MM.1S (cell line): ENCODE results near the gene MXI1.
A peak's percentile ranks its signal among the peaks of the same experiment; 100 is the strongest.

Source experiments
- DNase-seq: peaks from one replicate; pipeline ENCODE4 v3.0.0-alpha.2; 2015
- H2AFZ ChIP-seq: fragments of 300-600 bp; sonication (generic); 2 replicates; pipeline ENCODE4 v1.6.0; 2016; ENCODE audit warnings: antibody characterized with exemption, low read length
- H3F3A ChIP-seq: fragments of 300-600 bp; sonication (generic); 2 replicates; pipeline ENCODE4 v1.6.1; 2016; ENCODE audit warnings: mild to moderate bottlenecking, antibody characterized with exemption, low read length, moderate library complexity, mixed read lengths; ENCODE audit not compliant: insufficient read depth
- H3K27ac ChIP-seq: fragments of 300-600 bp; sonication (generic); 2 replicates; pipeline ENCODE4 v1.5.1; 2016; ENCODE audit warnings: mild to moderate bottlenecking, low read length
- H3K27me3 ChIP-seq: fragments of 300-600 bp; sonication (generic); replicated peaks from 2 replicates; pipeline ENCODE4 v1.6.0; 2016; ENCODE audit warnings: low read length; ENCODE audit not compliant: insufficient read depth
- H3K36me3 ChIP-seq: fragments of 300-600 bp; sonication (generic); replicated peaks from 2 replicates; pipeline ENCODE4 v1.6.1; 2016; ENCODE audit warnings: mild to moderate bottlenecking, low read length, mixed read lengths; ENCODE audit not compliant: insufficient read depth
- H3K4me1 ChIP-seq: fragments of 300-600 bp; sonication (generic); 2 replicates; pipeline ENCODE4 v1.6.1; 2016; ENCODE audit warnings: low read length, mixed read lengths
- H3K4me2 ChIP-seq: fragments of 300-600 bp; sonication (generic); 2 replicates; pipeline ENCODE4 v1.6.0; 2016; ENCODE audit warnings: low read depth, low read length
- H3K4me3 ChIP-seq: fragments of 300-600 bp; sonication (generic); 2 replicates; pipeline ENCODE4 v1.5.1; 2016; ENCODE audit warnings: low read length, mixed read lengths
- H3K79me2 ChIP-seq: fragments of 300-600 bp; sonication (generic); 2 replicates; pipeline ENCODE4 v1.6.1; 2016; ENCODE audit warnings: mixed run types, low read length, mixed read lengths
- H3K9ac ChIP-seq: fragments of 300-600 bp; sonication (generic); 2 replicates; pipeline ENCODE4 v1.6.1; 2016; ENCODE audit warnings: low read length, mixed read lengths
- H3K9me2 ChIP-seq: fragments of 300-600 bp; sonication (generic); replicated peaks from 2 replicates; pipeline ENCODE4 v1.6.1; 2016; ENCODE audit warnings: mild to moderate bottlenecking, low read length, mixed read lengths; ENCODE audit not compliant: insufficient read depth
- H3K9me3 ChIP-seq: fragments of 300-600 bp; sonication (generic); replicated peaks from 2 replicates; pipeline ENCODE4 v1.6.1; 2016; ENCODE audit warnings: mild to moderate bottlenecking, low read length, mixed read lengths; ENCODE audit not compliant: insufficient read depth
- H4K20me1 ChIP-seq: fragments of 300-600 bp; sonication (generic); 2 replicates; pipeline ENCODE4 v1.6.1; 2016; ENCODE audit warnings: mild to moderate bottlenecking, low read length, moderate library complexity, mixed read lengths; ENCODE audit not compliant: insufficient read depth
- EZH2 ChIP-seq: fragments of 300-600 bp; sonication (generic); optimal IDR thresholded peaks from 2 replicates; pipeline ENCODE3; 2017; ENCODE audit warnings: low read depth, mild to moderate bottlenecking, antibody characterized with exemption, low read length, mixed read lengths
- EZH2phosphoT487 ChIP-seq: fragments of 300-600 bp; sonication (generic); IDR thresholded peaks from 2 replicates; pipeline ENCODE4 v1.6.1; 2018; ENCODE audit warnings: antibody characterized with exemption, low read length
- TF ChIP-seq, protein P1 (sequence below): fragments of 300-600 bp; sonication (generic); IDR thresholded peaks from 2 replicates; pipeline ENCODE4 v1.5.1; 2016; ENCODE audit warnings: antibody characterized with exemption, low read length, mixed read lengths

The MXI1 gene

DNA sequence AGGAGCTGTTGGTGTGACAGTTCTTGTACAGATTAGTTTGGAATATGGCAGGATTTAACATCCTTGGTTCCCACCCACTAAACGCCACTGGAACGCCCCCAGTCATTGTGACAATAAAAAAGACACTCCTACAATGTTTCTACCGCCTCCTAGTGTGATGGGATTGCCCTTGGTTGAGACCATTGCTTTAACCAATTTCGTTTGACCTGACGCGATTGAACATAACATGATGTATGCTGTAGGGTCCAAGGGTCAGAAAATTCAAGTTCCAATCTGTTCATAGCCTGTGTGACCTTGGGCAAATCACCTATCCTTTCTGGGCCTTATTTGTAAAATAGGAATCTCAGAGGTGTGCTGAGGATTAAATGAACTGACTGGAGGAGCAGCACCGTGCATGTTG is 12.5 kb downstream of the MXI1 start:
- no peaks in the 10 kb centered on the region for H3K9me2 ChIP-seq
- no peaks in the 10 kb centered on the region for H3K9me3 ChIP-seq
- H3K36me3 ChIP-seq, result no peaks in the 10 kb centered on the region
- peaks cover 40% of the 10 kb centered on the region for H3K79me2 ChIP-seq
- no peak overlapping the region for H3K9ac ChIP-seq
- H3K27ac ChIP-seq, result no peak overlapping the region
- H4K20me1 ChIP-seq, result no peaks in the 10 kb centered on the region
- no peak overlapping the region for H2AFZ ChIP-seq
- no peaks in the 10 kb centered on the region for H3K27me3 ChIP-seq
- H3K4me3 ChIP-seq, result no peak overlapping the region
- H3F3A ChIP-seq, result peaks cover 13% of the 10 kb centered on the region; the same call in 1 of the 2 replicates
- H3K4me2 ChIP-seq, result no peak overlapping the region
- no peak for DNase-seq
- TF ChIP-seq, protein P1, sequence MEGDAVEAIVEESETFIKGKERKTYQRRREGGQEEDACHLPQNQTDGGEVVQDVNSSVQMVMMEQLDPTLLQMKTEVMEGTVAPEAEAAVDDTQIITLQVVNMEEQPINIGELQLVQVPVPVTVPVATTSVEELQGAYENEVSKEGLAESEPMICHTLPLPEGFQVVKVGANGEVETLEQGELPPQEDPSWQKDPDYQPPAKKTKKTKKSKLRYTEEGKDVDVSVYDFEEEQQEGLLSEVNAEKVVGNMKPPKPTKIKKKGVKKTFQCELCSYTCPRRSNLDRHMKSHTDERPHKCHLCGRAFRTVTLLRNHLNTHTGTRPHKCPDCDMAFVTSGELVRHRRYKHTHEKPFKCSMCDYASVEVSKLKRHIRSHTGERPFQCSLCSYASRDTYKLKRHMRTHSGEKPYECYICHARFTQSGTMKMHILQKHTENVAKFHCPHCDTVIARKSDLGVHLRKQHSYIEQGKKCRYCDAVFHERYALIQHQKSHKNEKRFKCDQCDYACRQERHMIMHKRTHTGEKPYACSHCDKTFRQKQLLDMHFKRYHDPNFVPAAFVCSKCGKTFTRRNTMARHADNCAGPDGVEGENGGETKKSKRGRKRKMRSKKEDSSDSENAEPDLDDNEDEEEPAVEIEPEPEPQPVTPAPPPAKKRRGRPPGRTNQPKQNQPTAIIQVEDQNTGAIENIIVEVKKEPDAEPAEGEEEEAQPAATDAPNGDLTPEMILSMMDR, result no peak
- no peak for TF ChIP-seq EZH2
- no peak for TF ChIP-seq EZH2phosphoT487
- H3K4me1 ChIP-seq, result peaks cover 30% of the 10 kb centered on the region

DNA sequence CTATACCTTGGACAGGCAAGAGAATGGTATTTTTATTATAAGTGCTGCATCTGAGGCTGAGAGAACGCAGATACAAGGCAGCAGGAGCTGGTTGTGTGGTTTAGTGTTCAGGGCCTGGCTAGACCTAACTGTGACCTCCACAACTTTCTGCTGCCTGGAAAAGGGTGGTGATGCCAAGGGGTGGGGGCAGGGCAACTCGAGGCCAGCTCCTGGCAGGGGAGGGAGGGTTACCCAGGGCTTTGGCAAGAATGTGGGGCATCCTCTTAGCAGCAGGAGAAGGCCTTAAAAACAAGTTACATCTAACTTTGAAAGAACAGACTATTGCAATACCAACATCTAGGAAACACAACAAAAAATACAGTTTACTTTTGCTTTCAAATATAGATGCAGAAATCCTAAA is 13.0 kb downstream of the MXI1 start:
- no peaks in the 10 kb centered on the region for H3K9me2 ChIP-seq
- H3K4me2 ChIP-seq, result no peak overlapping the region
- no peak overlapping the region for H3K27ac ChIP-seq
- no peaks in the 10 kb centered on the region for H4K20me1 ChIP-seq
- no peak for DNase-seq
- no peaks in the 10 kb centered on the region for H3K9me3 ChIP-seq
- no peaks in the 10 kb centered on the region for H3K27me3 ChIP-seq
- peaks cover 16% of the 10 kb centered on the region; the same call in 1 of the 2 replicates for H3F3A ChIP-seq
- no peaks in the 10 kb centered on the region for H3K36me3 ChIP-seq
- H3K4me3 ChIP-seq, result no peak overlapping the region
- no peak overlapping the region for H2AFZ ChIP-seq
- TF ChIP-seq EZH2 (no peak), EZH2phosphoT487 (no peak)
- TF ChIP-seq, protein P1, result no peak
- H3K4me1 ChIP-seq, result peaks cover 31% of the 10 kb centered on the region
- H3K79me2 ChIP-seq, result peaks cover 37% of the 10 kb centered on the region
- no peak overlapping the region for H3K9ac ChIP-seq

DNA sequence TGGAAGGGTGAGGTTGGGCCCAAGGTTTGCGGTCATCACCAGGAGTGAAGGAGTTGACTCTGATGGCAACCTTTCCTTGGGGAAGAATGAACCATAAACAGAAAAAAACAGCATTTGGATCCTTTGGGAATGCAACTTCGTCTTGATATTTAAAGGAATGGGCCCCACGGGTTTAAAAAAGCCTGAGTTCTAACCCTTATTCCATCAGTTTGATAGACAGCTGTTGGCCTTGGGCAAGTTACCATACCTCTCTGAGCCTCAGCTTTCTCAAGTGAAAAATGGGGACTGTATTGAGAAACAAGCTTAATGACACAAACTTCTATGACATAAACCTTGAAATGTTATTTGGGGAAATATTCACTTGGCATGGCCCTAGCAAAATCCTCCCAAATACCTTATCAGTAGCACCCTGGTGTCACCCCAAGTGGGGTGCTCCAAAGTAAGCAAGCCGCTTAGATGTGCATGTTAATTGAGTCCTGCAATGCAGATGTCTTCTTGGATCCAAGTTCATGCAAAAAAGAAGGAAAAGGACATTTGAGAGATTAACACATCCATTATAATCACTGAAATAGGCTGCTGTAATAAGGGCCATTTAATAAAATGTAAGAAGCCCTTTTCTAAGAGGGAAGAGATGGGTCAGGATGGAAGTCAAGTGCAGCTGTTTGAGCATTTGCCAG is 13.8 kb downstream of the MXI1 start:
- Histone ChIP-seq H3F3A (peaks cover 20% of the 10 kb centered on the region; the same call in 1 of the 2 replicates), H3K4me2 (peak overlapping the region; percentile 42), H3K27ac (peak overlapping the region; percentile 51; the same call in 1 of the 2 replicates), H4K20me1 (no peaks in the 10 kb centered on the region), H2AFZ (no peak overlapping the region), H3K4me1 (peaks cover 24% of the 10 kb centered on the region), H3K9me3 (no peaks in the 10 kb centered on the region), H3K9me2 (no peaks in the 10 kb centered on the region), H3K79me2 (peaks cover 30% of the 10 kb centered on the region; the same call in 1 of the 2 replicates), H3K4me3 (peak overlapping the region; percentile 29; the same call in 1 of the 2 replicates), H3K9ac (peak overlapping the region; percentile 5; the same call in 1 of the 2 replicates), H3K27me3 (no peaks in the 10 kb centered on the region), H3K36me3 (no peaks in the 10 kb centered on the region)
- no peak for DNase-seq
- TF ChIP-seq EZH2 (no peak), EZH2phosphoT487 (no peak)
- TF ChIP-seq, protein P1, result no peak
